GM19239 (cell line): ENCODE data around the gene BCKDK.
"Not testable (repeated sequence)": the region's sequence is repeated elsewhere in the genome, so short reads cannot be mapped to it uniquely, and the experiment has no call there.

Source experiments
- DNase-seq: peaks from one replicate; pipeline ENCODE4 v3.0.0; 2011; ENCODE audit warnings: low spot score; ENCODE audit not compliant: insufficient read length
- FAIRE-seq: peaks from 2 replicates; lab custom pipeline; 2011; peaks lifted over from hg19 to GRCh38; lab: Jason Lieb, UNC

Gene BCKDK

GRCh38 chr16:31136287-31136662 lies 28.1 kb downstream of the BCKDK start:
- FAIRE-seq (no peak), DNase-seq (no peak)

- not testable (repeated sequence) for FAIRE-seq, DNase-seq
These were observed 28.8 kb downstream of the BCKDK start for GRCh38 chr16:31136822-31137499.

- FAIRE-seq (no peak), DNase-seq (no peak)
These were observed 30.7 kb downstream of the BCKDK start for GRCh38 chr16:31138621-31139578.

GRCh38 chr16:31141071-31141469 lies 32.9 kb downstream of the BCKDK start:
- not testable (repeated sequence) for DNase-seq, FAIRE-seq

- DNase-seq = no peak
- FAIRE-seq = no peak
These were observed 33.4 kb downstream of the BCKDK start for GRCh38 chr16:31141489-31142108.

- FAIRE-seq (peak; percentile 93), DNase-seq (peak; percentile 100)
These were observed 34.2 kb downstream of the BCKDK start for GRCh38 chr16:31142109-31143010.

GRCh38 chr16:31143011-31143693 lies 35.0 kb downstream of the BCKDK start:
- DNase-seq (no peak), FAIRE-seq (no peak)

GRCh38 chr16:31143694-31144148 lies 35.5 kb downstream of the BCKDK start:
- FAIRE-seq (no peak), DNase-seq (no peak)

GRCh38 chr16:31144418-31144817 lies 36.2 kb downstream of the BCKDK start:
- DNase-seq = not testable (repeated sequence)

GRCh38 chr16:31145398-31145990 lies 37.3 kb downstream of the BCKDK start:
- FAIRE-seq (no peak), DNase-seq (no peak)

More at GRCh38 chr16:31144418-31144817, 36.2 kb downstream of the BCKDK start:
- FAIRE-seq = not testable (repeated sequence)

- no peak for FAIRE-seq
- DNase-seq = no peak
These were observed 39.4 kb downstream of the BCKDK start for GRCh38 chr16:31147574-31147973.

GRCh38 chr16:31148281-31148728 lies 40.1 kb downstream of the BCKDK start:
- DNase-seq = no peak
- no peak for FAIRE-seq

- FAIRE-seq (no peak), DNase-seq (no peak)
These were observed 40.7 kb downstream of the BCKDK start for GRCh38 chr16:31148896-31149295.

- no peak for DNase-seq
- FAIRE-seq = no peak
These were observed 41.1 kb downstream of the BCKDK start for GRCh38 chr16:31149332-31149731.

GRCh38 chr16:31149894-31150890 lies 42.0 kb downstream of the BCKDK start, which contains the start of gene PRSS36:
Gene PRSS36 (minus strand): TSS chr16:31150066. CDS start chr16:31150035, 31 bp downstream.
- FAIRE-seq (no peak), DNase-seq (no peak)

- not testable (repeated sequence) for FAIRE-seq, DNase-seq
These were observed 42.8 kb downstream of the BCKDK start for GRCh38 chr16:31150976-31151375.

- FAIRE-seq (no peak), DNase-seq (no peak)
These were observed 49.0 kb downstream of the BCKDK start for GRCh38 chr16:31157136-31157535.
